Activated CD4-positive, alpha-beta T cell treated with anti-CD3 and anti-CD28 coated beads, Interleukin-2, amount 50 U/mL, for 24 hours (primary cell): Measurements from ENCODE around the gene PHACTR3.

Experiments
- DNase-seq, 2 donors: peaks; one replicate each; pipeline ENCODE4 v3.0.0-alpha.2; 2020; ENCODE audit warnings: low read depth in 1 of 2, low spot score in 1 of 2

PHACTR3 gene

DNA sequence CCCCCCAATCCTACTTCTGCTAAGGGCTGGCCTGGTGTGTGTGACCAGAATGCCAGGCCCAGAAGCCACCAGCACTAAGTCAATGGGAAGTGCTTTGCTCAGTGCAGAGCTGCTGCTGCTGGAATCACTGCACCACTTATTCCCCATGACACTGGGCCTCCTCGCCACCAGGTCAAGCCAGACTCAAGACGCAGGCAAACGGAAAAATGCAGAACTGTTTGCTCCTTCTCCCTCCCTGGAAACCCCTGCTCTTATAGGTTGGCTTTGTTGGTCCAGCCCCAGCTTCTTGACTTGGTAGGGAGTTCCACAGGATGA, 121.9 kb downstream of the PHACTR3 start:
- DNase-seq: no peak

DNA sequence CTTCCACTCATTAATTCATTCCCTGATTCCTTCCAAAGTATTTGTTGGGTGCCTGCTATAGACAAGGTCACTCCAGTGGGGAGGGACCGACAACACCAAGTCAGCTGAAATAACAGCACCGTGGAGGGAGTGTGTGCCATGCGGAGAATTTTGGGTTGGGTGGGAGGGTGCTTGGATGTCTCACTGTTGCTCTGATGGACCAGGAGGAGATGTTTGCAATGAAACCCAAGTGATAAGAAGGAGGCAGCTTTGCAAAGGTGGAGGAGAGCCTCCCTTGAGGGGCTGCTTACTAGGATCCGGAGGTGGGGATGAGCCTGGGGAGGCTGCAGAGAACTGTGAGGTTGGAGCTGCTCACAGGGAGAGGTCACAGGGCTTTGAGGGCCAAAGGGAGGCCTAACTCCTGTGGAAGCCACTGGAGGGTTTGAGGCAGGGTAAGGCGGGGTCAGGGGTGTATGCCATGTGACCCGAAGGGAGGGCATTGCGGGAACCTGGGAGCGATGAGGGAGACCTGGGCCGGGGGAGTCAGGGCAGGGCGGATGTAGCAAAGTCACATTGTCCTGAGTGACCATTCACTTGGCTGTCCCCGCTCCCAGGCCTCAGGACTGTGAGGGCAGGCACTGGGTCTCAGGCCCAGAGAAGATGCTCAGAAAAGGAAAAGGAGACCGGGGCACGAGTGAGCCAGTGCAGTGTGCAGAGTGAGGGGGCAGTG, 124.5 kb downstream of the PHACTR3 start:
- no peak for DNase-seq

DNA sequence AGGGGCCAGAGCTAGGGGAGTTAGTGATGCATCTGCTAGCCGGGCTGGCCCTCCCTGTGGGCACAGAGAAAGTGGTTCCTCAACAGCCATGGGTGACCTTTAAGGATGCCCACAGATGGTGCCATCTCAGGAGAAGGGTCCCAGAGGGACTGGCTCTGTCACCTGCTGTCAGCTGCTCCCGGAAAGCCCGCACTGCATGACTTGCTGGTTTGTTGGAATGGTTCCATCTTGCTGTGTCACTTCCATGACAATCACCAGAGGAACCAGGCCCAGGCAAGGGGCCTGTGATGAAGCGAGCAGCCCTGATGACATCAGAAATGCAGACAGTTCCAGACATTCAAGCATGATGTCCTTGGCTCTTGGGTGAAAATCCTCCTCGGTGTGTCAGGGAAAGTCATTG, 125.2 kb downstream of the PHACTR3 start:
- no peak for DNase-seq

DNA sequence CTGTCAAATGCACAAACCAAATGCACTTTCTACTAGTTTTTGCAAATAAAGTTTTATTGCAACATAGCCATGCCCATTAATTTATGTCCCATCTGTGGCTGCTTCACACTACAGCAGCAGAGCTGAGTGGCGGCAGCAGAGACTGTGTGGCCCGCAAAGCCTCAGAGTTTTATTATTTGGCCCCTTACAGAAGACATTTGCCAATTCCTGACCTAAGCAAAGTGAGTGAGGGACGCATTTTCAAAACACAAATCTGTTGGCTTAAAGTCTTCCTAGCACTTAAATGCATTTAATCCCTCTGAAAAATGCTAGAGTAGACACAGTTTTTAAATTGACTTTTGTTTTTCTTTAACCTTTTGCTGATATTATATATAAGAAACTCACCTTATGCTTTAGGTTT, 126.4 kb downstream of the PHACTR3 start:
- no peak for DNase-seq

DNA sequence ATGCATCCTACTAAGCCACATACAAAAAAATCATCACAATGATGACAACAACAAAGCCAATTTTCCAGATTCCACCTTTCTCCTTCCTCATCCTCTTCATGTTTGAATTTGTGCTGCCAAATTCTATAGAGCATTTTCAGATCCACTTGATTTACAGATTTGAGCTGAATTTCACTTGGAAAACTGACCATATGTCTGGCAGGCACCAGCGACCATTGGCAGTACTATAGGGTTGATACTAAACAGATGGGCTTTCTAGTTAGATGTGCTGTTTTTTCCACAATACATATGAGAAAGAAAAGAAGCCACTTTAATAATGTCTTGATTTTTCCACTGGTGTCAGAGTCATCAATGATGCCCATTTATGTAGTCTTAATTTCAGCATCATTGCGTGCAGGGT, 127.0 kb downstream of the PHACTR3 start:
- no peak for DNase-seq

DNA sequence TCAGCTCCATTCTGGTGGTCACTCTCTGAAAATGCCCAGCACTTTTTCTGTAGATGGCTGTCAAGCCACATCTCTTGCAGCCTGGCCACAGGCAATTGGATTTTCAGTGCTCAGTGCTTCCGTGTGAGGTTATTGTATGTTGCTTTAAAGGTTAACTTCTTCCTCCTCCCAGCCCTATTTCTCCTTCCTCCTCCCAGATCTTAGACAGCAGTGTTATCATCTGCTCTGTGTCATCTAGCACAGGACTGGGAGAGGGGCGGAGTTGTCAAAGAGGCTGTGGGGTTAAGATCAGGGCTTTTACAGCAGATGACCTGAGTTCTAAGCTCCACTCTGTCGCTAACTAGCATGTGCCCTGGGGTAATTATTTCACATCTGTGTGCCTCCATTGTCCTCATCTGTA, 129.0 kb downstream of the PHACTR3 start:
- no peak for DNase-seq

DNA sequence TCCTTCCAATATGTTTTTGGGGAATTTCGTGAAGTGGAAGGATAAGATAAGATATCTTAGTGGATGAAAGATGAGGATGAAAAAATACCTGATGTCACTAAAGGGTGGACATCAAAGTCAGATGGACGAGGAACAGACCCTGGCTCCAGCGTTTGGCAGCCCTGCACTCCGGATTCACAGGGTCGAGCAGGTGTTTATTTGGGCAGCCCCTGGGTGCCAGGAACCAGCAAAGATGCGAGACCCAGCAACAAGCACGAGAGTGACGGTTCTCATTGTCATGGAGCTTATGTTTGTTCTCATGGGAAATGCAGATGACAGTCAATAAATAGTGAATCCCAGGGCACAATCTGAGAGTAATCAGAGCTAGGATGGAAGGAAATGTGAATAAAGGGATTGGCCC, 131.1 kb downstream of the PHACTR3 start:
- DNase-seq: no peak

DNA sequence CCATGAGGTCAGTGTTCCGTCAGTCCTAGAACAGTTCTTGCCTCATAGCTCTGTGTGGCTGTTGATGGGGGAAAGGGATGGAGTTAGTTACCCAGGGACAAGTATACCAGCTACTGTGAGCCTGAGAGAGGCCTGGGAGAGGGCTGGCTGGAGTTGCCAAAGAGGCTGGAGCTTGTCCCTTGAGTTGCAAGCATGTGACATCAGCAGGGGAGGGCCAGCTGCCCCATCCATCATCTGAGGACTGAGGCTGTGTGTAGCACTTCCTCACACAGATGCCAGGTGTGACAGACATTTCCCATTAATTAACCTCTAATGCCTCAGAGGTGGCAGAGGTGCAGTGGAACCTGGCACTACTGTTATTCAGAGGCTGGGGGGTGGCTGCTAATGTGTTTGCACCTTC, 131.6 kb downstream of the PHACTR3 start:
- DNase-seq: no peak

DNA sequence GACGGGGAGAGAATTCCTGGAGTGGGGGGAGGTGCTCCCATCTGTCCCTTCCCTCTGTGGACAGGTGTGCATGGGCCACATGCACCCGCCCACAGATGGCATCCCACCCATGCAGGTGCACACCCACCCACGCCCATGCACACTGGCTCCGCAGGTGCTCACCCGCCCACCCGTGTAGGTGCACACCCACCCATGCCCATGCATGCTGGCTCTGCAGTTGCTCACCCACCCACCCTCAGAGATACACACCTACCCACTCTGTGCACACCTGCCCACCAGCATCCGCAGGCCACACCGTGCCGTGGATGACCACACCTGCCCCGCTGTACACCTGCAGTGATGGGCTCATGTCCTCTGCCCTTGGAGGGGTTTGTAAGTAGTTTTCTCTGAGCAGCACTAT, 132.0 kb downstream of the PHACTR3 start:
- no peak for DNase-seq

DNA sequence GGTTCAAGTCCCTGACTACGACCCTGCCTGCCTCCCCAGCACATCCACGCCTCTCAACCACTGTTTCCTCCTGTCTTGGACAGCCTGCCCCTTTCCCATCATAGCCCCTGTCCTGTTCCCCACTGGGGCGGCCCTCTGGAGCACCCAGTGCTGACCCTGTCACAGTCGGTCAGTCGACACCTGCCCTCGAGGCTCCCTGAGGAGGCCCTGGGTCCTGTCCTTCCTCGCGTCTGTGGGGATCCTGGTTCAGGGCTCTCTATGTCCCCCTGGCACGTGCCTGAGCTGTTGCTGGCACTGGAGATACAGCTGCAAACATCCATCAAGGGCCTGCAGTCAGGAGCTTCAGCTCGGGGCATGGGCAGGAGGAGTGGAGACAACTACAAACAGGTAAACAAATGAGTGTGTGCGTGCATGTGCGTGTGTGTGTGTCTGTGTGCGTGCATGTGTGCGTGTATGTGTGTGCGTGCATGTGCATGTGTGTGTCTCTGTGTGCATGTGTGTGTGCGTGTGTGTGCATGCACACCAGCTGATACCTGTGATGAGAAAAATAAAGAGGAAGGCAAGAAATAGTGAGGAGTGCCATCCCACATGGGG, 132.8 kb downstream of the PHACTR3 start:
- DNase-seq: no peak

DNA sequence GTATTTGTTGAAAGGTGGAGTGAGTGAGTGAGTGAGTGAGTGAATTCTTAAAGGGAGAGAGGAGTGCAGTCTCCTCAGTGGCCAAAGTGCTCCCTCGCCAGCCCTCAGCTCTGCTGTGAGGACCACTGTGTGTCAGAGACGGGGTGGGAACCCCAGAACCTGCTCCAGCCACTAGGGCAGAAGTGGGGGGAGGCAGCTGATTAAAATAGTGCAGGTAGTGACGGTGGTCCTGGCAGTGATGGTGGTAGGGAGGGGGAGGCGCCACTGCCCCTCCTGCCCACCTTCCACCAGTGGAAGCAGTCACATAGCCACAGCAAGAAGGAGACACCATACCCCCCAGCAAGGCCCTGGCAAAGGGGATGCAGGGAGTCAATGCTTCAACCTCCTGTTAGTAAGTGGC, 133.5 kb downstream of the PHACTR3 start:
- no peak for DNase-seq

DNA sequence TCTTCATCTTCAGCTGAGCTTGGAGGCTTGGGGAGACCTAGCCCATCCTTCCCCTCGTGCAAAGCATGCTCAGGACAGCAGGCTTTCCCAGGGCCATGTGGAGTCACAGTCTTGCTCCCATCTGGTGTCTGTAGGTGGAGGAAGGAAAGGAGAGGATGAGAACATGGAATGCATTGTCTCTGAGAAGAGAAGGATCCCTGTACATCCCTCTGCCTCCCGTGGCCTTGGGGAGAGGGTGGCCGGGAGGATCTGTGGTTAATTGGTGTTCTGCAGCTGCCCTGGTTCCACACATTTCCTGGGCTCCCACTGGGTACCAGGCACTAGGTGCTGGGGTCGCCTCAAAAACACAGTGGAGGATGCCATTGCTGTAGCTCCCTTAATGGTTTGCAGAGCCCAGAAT, 134.5 kb downstream of the PHACTR3 start:
- DNase-seq: no peak

DNA sequence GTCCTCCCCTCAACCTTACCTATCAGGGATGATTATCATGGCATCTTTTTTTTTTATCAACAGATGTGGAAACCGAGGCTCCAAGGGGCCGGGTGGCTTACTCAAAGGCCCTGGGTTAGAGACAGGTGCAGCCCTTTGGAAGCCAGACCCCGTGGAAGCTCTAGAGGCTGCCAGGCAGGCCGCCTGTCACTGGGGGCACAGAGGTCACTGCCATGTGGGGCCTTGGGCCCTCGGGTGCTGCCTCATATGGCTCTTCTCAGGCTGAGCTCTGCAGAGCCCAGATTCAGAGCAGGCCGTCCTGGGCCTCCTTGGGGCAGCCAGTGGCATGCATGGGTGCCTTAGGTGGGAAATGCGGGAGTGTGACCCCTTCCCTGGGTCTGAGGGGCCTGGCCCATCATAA, 136.3 kb downstream of the PHACTR3 start:
- DNase-seq: no peak

DNA sequence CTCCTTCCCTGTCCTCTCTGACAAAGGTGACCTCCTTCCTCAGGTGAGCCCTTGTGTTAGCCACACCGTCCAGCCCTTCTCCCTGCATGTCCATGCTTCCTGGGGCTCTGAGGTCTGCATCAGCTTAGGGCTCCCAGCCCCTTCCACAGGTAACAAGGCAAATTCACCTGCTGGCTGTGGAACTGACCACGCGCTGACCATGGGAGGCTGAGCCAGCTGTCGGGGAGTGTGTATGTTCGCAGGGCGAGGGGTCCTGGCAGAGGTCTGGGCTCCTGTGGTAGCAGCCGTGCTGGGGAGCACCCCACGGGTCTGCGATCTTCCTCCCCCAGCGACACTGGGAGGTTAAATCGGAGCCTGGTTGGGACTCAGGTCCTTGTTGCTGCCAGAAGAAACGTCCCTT, 136.7 kb downstream of the PHACTR3 start:
- DNase-seq: no peak

DNA sequence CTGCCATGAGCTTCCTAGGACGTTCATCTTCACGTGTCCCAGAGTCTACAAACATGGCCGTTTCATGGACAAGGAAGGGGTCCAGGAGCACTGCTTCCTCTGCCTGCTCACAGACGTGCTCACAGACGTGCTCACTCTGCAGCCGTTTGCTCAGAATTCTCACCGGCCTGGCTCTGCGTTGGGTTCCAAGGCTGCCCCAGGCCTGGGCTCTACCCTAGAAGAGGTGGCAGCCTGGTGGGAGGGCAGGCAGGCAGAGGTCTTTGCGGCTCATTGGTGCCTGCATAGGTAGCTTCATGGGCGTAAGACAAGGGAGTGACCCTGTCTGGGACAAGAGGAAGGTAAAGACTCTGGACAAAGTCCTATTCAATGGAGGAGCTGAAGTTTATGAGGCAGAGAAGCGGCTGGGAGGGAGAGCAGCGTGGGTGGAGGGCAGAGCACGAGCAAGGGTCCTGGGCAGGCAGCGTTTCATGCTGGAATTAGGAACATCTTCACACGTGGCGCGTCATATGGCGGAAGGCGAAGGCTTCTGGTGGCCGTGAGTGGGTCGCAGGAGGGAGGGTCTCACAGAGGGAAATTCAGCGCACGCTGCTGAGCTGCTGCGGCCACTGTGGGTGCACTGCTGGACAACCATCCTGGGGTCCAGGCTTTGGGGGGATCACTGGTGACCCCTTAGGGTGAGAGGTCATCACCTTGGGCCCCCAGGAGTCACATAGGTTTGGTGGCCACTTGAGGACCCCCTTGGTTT, 138.2 kb downstream of the PHACTR3 start:
- DNase-seq: no peak

DNA sequence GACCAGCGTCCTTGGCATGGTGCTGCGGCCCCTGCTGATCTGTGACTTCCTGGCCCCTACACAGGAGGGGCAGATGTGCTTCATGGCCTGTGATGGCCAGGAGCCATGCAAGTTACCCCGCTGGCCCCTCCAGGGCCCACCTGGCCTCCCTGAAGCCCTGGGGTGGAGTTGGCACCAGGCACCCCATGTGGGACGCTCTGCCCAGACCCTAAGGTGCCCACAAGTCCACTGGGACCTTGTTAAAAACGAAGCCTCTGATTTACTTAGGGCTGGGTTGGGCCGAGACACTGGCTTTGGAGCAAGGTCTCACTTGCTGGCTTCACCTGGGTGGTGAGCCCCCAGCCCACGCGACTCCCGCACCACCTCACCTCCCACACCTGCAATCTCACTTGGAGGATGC, 139.0 kb downstream of the PHACTR3 start:
- DNase-seq: no peak

DNA sequence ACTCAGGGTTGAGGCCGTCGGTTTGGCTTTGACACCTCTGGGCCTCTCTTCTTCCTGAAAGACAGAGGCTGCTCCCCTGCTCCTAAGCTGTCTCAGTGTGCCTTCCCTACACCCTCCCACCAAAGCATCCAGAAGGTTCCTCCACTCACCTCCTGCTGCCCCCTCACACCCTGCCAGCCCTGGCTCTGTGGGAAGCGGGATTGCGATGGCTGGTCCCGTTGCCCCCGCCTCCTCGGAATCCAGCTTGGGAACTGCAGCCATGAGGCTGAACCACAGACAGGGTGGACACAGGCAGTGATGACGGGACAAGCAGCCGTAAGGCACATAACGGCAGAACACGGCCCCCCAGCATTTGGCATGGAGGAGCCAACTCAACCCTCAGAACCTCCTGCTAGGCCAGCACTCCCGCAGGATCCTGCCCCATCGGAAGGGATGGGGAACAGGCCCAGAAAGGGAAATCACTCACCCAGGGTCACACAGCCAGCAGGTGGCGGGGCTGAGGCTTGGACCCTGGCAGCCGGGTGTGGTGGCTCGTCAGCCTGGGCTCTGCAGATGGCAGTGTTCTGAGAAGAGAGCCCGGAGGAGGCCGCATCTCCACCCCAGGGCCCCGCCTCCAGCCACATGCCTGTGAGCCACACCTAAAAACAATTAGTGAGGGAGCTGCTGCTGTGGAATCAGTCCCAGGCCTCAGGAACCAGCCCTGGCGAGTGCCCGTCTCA, 139.6 kb downstream of the PHACTR3 start:
- no peak for DNase-seq

DNA sequence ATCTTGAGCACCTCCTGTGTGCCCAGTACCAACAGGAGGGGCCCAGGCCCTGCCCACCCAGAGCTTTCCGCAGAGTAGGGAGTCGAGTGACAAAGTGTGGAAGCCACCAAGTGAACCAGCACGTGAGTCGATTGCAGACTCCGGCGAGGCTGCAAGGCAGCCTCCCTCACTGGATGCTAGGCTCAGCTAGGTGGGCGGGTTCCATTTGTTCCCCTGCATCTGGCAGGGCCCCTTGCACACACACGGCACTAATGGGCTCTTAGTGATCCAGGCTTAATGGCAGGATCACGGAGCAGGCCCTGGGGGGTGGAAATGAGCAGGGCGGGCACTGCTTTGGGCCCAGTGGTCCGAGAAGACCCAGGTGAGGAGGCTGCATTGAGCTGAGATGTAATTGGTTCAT, 140.4 kb downstream of the PHACTR3 start:
- no peak for DNase-seq

DNA sequence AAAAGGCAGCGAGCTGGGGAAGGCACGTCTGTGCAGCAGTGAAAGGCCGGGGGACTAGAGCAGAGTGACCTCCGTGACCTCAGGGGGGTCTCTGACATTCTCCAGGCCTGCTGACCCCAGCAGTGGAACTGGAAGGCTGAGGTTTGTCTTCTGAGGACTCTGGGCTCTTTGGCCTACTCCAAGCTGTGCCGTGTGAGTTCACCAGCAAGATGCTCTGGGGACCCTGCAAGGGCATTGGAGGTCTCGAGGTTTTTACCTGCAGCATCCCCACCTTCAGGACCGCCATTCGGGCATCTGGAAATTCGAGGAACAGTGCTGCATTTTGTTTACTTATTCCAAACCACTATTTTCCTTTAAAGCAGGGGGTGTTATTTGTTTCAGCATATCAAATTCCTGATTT, 140.9 kb downstream of the PHACTR3 start:
- no peak for DNase-seq

DNA sequence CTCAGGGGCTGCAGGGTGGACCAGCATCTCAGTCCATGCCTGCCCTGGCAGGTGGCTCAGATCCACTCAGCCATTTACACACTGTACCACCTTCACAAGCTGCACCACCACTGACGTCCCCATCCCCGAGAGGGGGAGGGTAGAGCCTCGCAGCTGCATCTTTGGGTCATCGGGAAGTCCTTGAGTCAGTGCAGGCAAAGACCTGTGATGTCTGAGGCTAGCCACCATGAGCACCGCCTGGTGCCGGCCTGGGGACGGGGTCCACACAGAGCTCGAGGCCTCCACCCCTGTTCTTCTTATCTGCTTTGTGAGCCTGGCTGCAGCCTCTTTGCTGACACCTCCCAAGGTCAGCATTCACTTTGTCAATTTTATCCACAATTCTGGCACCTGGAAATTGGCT, 141.4 kb downstream of the PHACTR3 start:
- no peak for DNase-seq

DNA sequence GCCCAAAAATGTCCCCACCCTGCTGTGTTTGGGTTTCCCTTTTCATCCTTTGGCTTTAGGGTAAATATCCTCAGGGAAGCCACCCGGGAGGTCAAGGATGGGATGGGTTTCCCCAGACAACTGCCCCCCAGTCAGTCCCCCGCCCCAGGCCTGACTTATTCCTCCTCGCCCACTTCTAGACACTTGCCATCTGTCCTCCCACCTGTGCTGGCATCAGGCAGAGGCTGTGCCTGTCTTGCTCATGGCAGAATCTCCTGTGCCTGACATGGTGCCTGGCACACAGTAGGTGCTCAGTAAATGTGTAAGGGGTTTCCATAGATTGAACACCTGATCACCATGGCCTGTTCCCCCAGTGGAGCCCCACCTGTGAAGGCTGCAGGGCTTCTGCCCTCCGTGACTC, 141.8 kb downstream of the PHACTR3 start:
- DNase-seq: no peak
